EH (cell line): ENCODE data around the gene BEND2.

Source experiments
- DNase-seq: peaks from one replicate; pipeline ENCODE4 v3.0.0-alpha.2; 2015; ENCODE audit warnings: low read depth

BEND2 gene

DNA sequence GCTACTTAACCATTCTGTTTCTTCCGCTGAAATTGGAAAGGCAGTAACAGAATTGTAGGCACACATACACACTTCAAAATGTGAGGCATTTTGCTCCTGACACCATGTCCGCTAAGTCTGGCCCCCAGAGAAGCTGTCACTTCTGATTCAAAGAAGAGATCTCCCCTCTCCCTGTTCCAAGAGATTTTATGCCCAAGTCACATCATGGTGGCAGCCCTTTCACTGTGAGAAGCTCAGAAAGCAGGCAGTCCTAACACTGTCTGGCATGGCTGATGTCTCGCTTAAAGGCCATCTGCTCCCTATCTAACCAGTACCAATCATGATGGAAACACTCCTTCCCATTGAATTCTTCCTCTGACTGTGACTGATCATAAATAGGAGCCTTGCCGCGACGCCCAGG lies 83.9 kb downstream of the BEND2 start:
- no peak for DNase-seq

DNA sequence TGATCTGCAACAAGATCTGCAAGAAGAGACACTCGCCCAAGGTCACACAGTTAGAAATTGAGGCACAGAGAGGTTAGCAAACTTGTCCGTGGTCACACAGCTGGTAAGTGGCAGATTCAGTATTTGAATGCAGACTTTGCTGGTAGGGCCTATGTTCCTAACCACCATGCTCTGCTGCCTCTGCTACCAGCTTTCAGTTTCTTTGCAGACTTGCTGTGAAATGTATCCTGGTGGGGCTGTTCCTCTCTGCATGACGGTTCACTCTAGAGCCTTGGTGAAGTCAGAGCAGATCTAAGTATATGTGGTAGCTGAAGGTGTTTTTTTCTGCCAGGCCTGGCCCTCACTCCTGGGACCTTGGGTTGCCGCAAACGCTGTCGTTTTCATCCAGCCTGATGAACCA lies 87.1 kb downstream of the BEND2 start:
- DNase-seq, result no peak

DNA sequence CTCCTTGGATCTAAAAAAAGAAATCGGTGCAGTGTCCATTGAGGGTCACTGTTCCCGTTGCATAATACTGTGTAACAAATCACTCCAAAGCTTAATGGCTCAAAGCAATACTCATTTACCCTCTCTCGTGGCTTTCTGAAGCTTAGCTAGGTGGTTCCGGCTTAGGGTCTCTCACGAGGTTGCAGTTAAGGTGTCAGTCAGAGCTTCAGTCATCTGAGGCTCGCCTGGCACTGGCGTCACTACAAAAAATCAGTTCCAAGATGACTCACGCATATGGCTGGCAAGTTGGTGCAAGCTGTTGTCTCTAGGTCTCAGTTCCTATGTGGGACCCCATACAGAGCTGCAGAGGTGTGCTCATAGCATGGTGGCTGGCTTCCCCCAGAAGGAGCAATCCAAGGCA lies 91.0 kb downstream of the BEND2 start:
- DNase-seq, result no peak

DNA sequence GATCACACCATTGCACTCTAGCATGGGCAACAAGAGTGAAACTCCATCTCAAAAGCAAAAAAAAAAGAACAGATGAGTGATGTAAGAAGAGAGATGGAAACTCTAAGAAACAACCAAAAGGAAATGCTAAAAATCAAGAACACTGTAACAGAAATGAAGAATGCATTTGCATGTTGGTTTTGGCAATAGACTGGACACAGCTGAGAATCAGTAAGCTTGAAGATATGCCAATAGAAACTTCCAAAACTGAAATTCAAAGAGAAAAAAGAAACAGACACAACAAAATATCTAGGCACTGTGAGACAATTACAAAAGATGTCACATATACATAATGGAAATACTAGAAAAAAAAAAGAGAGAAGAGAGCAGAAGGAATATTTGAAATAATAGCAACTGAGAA lies 93.7 kb downstream of the BEND2 start:
- DNase-seq, result no peak

DNA sequence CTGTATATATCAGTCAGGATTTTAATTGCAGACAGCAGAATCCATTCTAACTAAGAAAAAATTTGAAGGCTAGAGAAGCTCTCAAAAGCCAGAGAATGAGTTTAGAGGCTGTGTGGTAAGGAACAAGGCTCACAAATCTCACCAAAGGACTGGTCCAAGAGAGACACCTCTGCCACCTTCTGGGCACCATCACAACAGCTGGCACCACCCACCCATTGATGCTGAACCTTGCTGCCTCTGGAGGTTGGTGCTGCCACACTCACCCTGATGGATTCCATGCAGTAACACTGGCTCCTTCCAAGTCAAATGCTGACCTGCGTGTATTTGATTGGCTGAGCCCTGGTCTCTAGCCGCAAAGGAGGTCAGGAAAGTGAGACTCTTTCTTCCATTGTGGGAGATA lies 100.8 kb downstream of the BEND2 start:
- no peak for DNase-seq
